T-cell (primary cell): ENCODE measurements around the gene KANSL1. TPM values are rescaled to one million over a fixed set of nuclear protein-coding genes. Genes with fewer than 3 reads are reported as not detected.

Experiments
- ATAC-seq, 4 experiments: fragments of 200-7000 bp in 3 of 4; fragments of 150-1000 bp in 1 of 4; cut with Tn5 transposase; replicated peaks in 1 of 4; 1 replicate in 3 of 4; 2 replicates in 1 of 4; pipeline ENCODE4 v1.10.0; 2021; ENCODE audit warnings: moderate library complexity in 3 of 4, mild to moderate bottlenecking in 2 of 4, moderate number of reproducible peaks in 1 of 4
- CTCF ChIA-PET, 2 donors: fragments of 300-600 bp; sonication (Branson Sonifier 250); formaldehyde crosslinking; loops; one replicate each; lab custom pipeline; 2022; ENCODE audit warnings: antibody characterized with exemption in 2 of 2; lab: Charles Lee
- POLR2A ChIA-PET, 2 donors: fragments of 300-600 bp; sonication (Branson Sonifier 250); formaldehyde crosslinking; loops; one replicate each; lab custom pipeline; 2022; ENCODE audit warnings: antibody characterized with exemption in 2 of 2; lab: Charles Lee
- DNase-seq, 35 experiments: peaks; one replicate each; pipeline versions ENCODE4 v3.0.0 to v3.0.0-alpha.2; 2013 to 2023
- H3K27ac ChIP-seq: one replicate; pipeline ENCODE4 v1.5.1; 2013; ENCODE audit warnings: low read length
- H3K27me3 ChIP-seq, 2 experiments: replicated peaks in 1 of 2; 1 replicate in 1 of 2; 2 replicates in 1 of 2; pipeline versions ENCODE4 v1.6.1 to v1.7.0; 2013; ENCODE audit warnings: low read length in 1 of 2, mixed read lengths in 1 of 2; ENCODE audit not compliant: control insufficient read depth in 2 of 2, insufficient read depth in 2 of 2; ENCODE audit errors: extremely low read depth in 1 of 2
- H3K36me3 ChIP-seq, 2 donors: 1 replicate in 1 of 2; 2 replicates in 1 of 2; pipeline versions ENCODE4 v1.6.1 to v1.7.0; 2013; ENCODE audit warnings: low read length in 1 of 2; ENCODE audit not compliant: control insufficient read depth in 2 of 2, insufficient read depth in 1 of 2; ENCODE audit errors: extremely low read depth in 1 of 2
- H3K4me1 ChIP-seq, 2 experiments: 1 replicate in 1 of 2; 2 replicates in 1 of 2; pipeline versions ENCODE4 v1.6.1 to v1.7.0; 2013; ENCODE audit warnings: low read length in 2 of 2, mixed read lengths in 1 of 2; ENCODE audit not compliant: insufficient read depth in 2 of 2, control insufficient read depth in 1 of 2; ENCODE audit errors: extremely low read depth in 1 of 2
- H3K4me3 ChIP-seq, 2 donors: 1 replicate in 1 of 2; 2 replicates in 1 of 2; pipeline versions ENCODE4 v1.5.1 to v1.7.0; 2013; ENCODE audit warnings: mild to moderate bottlenecking in 2 of 2, low read length in 1 of 2, moderate library complexity in 1 of 2; ENCODE audit not compliant: control insufficient read depth in 1 of 2; ENCODE audit errors: extremely low read depth in 1 of 2
- H3K9me3 ChIP-seq: 2 replicates; pipeline ENCODE4 v1.7.0; 2013
- H3K27ac Mint-ChIP-seq, 2 donors: one replicate each; pipeline ENCODE4 v1.8.0; 2020 to 2021; ENCODE audit warnings: mild to moderate bottlenecking in 2 of 2, mixed read lengths in 2 of 2
- H3K27me3 Mint-ChIP-seq, 2 donors: one replicate each; pipeline ENCODE4 v1.8.0; 2021 to 2022; ENCODE audit warnings: mixed read lengths in 2 of 2
- H3K36me3 Mint-ChIP-seq: one replicate; pipeline ENCODE4 v1.8.0; 2021; ENCODE audit warnings: mixed read lengths
- H3K4me1 Mint-ChIP-seq, 3 donors: one replicate each; pipeline ENCODE4 v1.8.0; 2020 to 2022; ENCODE audit warnings: mixed read lengths in 3 of 3, mild to moderate bottlenecking in 1 of 3
- H3K4me3 Mint-ChIP-seq, 3 donors: one replicate each; pipeline ENCODE4 v1.8.0; 2020 to 2022; ENCODE audit warnings: mild to moderate bottlenecking in 3 of 3, mixed read lengths in 3 of 3, moderate library complexity in 3 of 3
- H3K9me3 Mint-ChIP-seq, 3 donors: one replicate each; pipeline ENCODE4 v1.8.0; 2020 to 2022; ENCODE audit warnings: mixed read lengths in 3 of 3
- WGBS: methylation state at CpG from one replicate; pipeline ENCODE4 v1.1.5; 2013; ENCODE audit warnings: missing lambda C conversion rate; ENCODE audit not compliant: insufficient coverage; 5-methylcytosine and 5-hydroxymethylcytosine counted together
- total RNA-seq, 35 experiments: library from RNA in 6 of 35; stranded (reverse) in 6 of 35; fragments of 120-200 nt in 1 of 35; gene quantifications; one replicate each; pipeline versions ENCODE4 v1.2.1 to v1.2.4 and lab custom pipeline; 2013 to 2026

Gene KANSL1
- total RNA-seq, 5 donors from 2014 or later (not counting 1 experiment from before 2014, with no cell fraction given), result 113 to 301 (median 160) TPM

GRCh38 chr17:45996282-45996937, 196.8 kb downstream of the KANSL1 start:
- Mint-ChIP-seq H3K4me1 (no peaks in the 10 kb centered on the region), H3K9me3 (no peaks in the 10 kb centered on the region), H3K27me3 (no peaks in the 10 kb centered on the region), H3K36me3 (no peaks in the 10 kb centered on the region), H3K4me3 (no peak overlapping the region), H3K27ac (no peak overlapping the region)
- Histone ChIP-seq H3K9me3 (no peaks in the 10 kb centered on the region), H3K4me3 (no peak overlapping the region), H3K27ac (no peak overlapping the region), H3K36me3 (no peaks in the 10 kb centered on the region), H3K4me1 (no peaks in the 10 kb centered on the region), H3K27me3 (peaks cover 0 to 9% of the 10 kb centered on the region in 2 experiments)
- ChIA-PET CTCF (interaction anchor here in 1 of 2 donors (0.6 kb wide), 1 partner anchor 290 kb away, joined by 4 read pairs; no protein-coding TSS in a partner anchor), POLR2A (no interaction called here)
- no peak for ATAC-seq
- DNase-seq, result no peak
- WGBS, result 79% methylated on average over 26 of the region's 31 CpGs

GRCh38 chr17:45995627-45996270, 197.5 kb downstream of the KANSL1 start:
- no peak overlapping the region for H3K27ac Mint-ChIP-seq
- ChIA-PET POLR2A (no interaction called here), CTCF (interaction anchor here in 1 of 2 donors (0.6 kb wide), 1 partner anchor 291 kb away, joined by 4 read pairs; no protein-coding TSS in a partner anchor)
- Histone ChIP-seq H3K4me3 (no peak overlapping the region), H3K27ac (no peak overlapping the region), H3K4me1 (no peaks in the 10 kb centered on the region), H3K9me3 (no peaks in the 10 kb centered on the region), H3K36me3 (no peaks in the 10 kb centered on the region), H3K27me3 (peaks cover 0 to 12% of the 10 kb centered on the region in 2 experiments)
- DNase-seq, result no peak
- no peak for ATAC-seq
- H3K27me3 Mint-ChIP-seq, result no peaks in the 10 kb centered on the region
- 87% methylated on average over 10 of the region's 14 CpGs for WGBS
- no peaks in the 10 kb centered on the region for H3K9me3 Mint-ChIP-seq
- no peaks in the 10 kb centered on the region for H3K4me1 Mint-ChIP-seq
- no peaks in the 10 kb centered on the region for H3K36me3 Mint-ChIP-seq
- H3K4me3 Mint-ChIP-seq, result no peak overlapping the region

GRCh38 chr17:45994987-45995386, 198.2 kb downstream of the KANSL1 start:
- no peak overlapping the region for H3K27ac Mint-ChIP-seq
- no peaks in the 10 kb centered on the region for H3K9me3 Mint-ChIP-seq
- ATAC-seq (no peak), DNase-seq (no peak)
- no peaks in the 10 kb centered on the region for H3K36me3 Mint-ChIP-seq
- no peak overlapping the region for H3K4me3 ChIP-seq
- H3K27ac ChIP-seq, result no peak overlapping the region
- ChIA-PET CTCF (no interaction called here), POLR2A (no interaction called here)
- no peaks in the 10 kb centered on the region for H3K36me3 ChIP-seq
- peaks cover 0 to 12% of the 10 kb centered on the region in 2 experiments for H3K27me3 ChIP-seq
- H3K4me1 Mint-ChIP-seq, result no peaks in the 10 kb centered on the region
- H3K9me3 ChIP-seq, result no peaks in the 10 kb centered on the region
- 93% methylated on average over 8 of the region's 8 CpGs for WGBS
- no peaks in the 10 kb centered on the region for H3K27me3 Mint-ChIP-seq
- no peaks in the 10 kb centered on the region for H3K4me1 ChIP-seq
- H3K4me3 Mint-ChIP-seq, result no peak overlapping the region

- CTCF ChIA-PET, result no interaction called here
- no peaks in the 10 kb centered on the region for H3K27me3 Mint-ChIP-seq
- no peak overlapping the region for H3K4me3 Mint-ChIP-seq
- no peaks in the 10 kb centered on the region for H3K36me3 Mint-ChIP-seq
- H3K4me1 Mint-ChIP-seq, result no peaks in the 10 kb centered on the region
- no peak overlapping the region for H3K27ac ChIP-seq
- ATAC-seq (no peak), DNase-seq (no peak)
- no peaks in the 10 kb centered on the region for H3K9me3 Mint-ChIP-seq
- H3K27ac Mint-ChIP-seq, result no peak overlapping the region
- H3K36me3 ChIP-seq, result no peaks in the 10 kb centered on the region
- no peak overlapping the region for H3K4me3 ChIP-seq
- H3K9me3 ChIP-seq, result no peaks in the 10 kb centered on the region
- H3K4me1 ChIP-seq, result no peaks in the 10 kb centered on the region
- peaks cover 0 to 8% of the 10 kb centered on the region in 2 experiments for H3K27me3 ChIP-seq
- WGBS, result 92% methylated on average over 9 of the region's 16 CpGs
- POLR2A ChIA-PET, result no interaction called here
These were observed 199.1 kb downstream of the KANSL1 start for GRCh38 chr17:45993962-45994627.

- 91% methylated on average over 9 of the region's 10 CpGs for WGBS
- Mint-ChIP-seq H3K4me3 (no peak overlapping the region), H3K27ac (no peak overlapping the region), H3K36me3 (no peaks in the 10 kb centered on the region), H3K4me1 (no peaks in the 10 kb centered on the region), H3K27me3 (no peaks in the 10 kb centered on the region), H3K9me3 (no peaks in the 10 kb centered on the region)
- ATAC-seq (no peak), DNase-seq (no peak)
- no peaks in the 10 kb centered on the region for H3K36me3 ChIP-seq
- H3K27me3 ChIP-seq, result peaks cover 0 to 12% of the 10 kb centered on the region in 2 experiments
- H3K27ac ChIP-seq, result no peak overlapping the region
- ChIA-PET CTCF (interaction anchor here in 1 of 2 donors (0.6 kb wide), 1 partner anchor 78 kb away, joined by 3 read pairs; no protein-coding TSS in a partner anchor), POLR2A (no interaction called here)
- no peaks in the 10 kb centered on the region for H3K9me3 ChIP-seq
- no peak overlapping the region for H3K4me3 ChIP-seq
- no peaks in the 10 kb centered on the region for H3K4me1 ChIP-seq
These were observed 200.3 kb downstream of the KANSL1 start for GRCh38 chr17:45992904-45993303.

- Mint-ChIP-seq H3K36me3 (no peaks in the 10 kb centered on the region), H3K27me3 (no peaks in the 10 kb centered on the region), H3K4me3 (no peak overlapping the region), H3K4me1 (no peaks in the 10 kb centered on the region), H3K9me3 (no peaks in the 10 kb centered on the region), H3K27ac (no peak overlapping the region)
- Histone ChIP-seq H3K27ac (no peak overlapping the region), H3K4me1 (no peaks in the 10 kb centered on the region), H3K4me3 (no peak overlapping the region), H3K9me3 (no peaks in the 10 kb centered on the region), H3K36me3 (no peaks in the 10 kb centered on the region), H3K27me3 (peaks cover 0 to 12% of the 10 kb centered on the region in 2 experiments)
- ATAC-seq (no peak), DNase-seq (no peak)
- CTCF ChIA-PET, result interaction anchor here in 1 of 2 donors (0.6 kb wide), 1 partner anchor 79 kb away, joined by 3 read pairs; no protein-coding TSS in a partner anchor
- WGBS, result 57% methylated on average over 6 of the region's 6 CpGs
- POLR2A ChIA-PET, result interaction anchor here in 1 of 2 donors (0.6 kb wide), 1 partner anchor 13 kb away, joined by 5 read pairs; no protein-coding TSS in a partner anchor
These were observed 201.1 kb downstream of the KANSL1 start for GRCh38 chr17:45992175-45992574.
